ENCODE results near the gene HOXD10.

The HOXD10 gene

GRCh38 chr2:176128172-176128981 is 11.8 kb downstream of the HOXD10 start:
- no peaks in the 10 kb centered on the region for H3K9me3 Mint-ChIP-seq
- peaks cover 37% of the 10 kb centered on the region for H3K4me1 Mint-ChIP-seq
- peaks cover 20% of the 10 kb centered on the region for H3K36me3 Mint-ChIP-seq
- ATAC-seq (no peak), DNase-seq (ENCODE audit: low spot score in 2 of 2) (no peak)
- H3K27ac Mint-ChIP-seq: no peak overlapping the region
- H3K4me3 Mint-ChIP-seq: peak overlapping the region; percentile 44

GRCh38 chr2:176128982-176129796 is 12.6 kb downstream of the HOXD10 start, which contains the start of gene HOXD8:
Gene HOXD8, plus strand, starts transcription at chr2:176129705. Its CDS starts 662 bp downstream, at chr2:176130367.
- Mint-ChIP-seq H3K4me3 (peak within 1 kb of the TSS; percentile 44), H3K4me1 (peaks cover 30% of the 10 kb centered on the region), H3K36me3 (peaks cover 16% of the 10 kb centered on the region), H3K9me3 (no peaks in the 10 kb centered on the region), H3K27ac (no peak within 1 kb of the TSS)
- DNase-seq (ENCODE audit: low spot score in 2 of 2): no peak
- ATAC-seq: peak; percentile 39

GRCh38 chr2:176129813-176130146 is 13.2 kb downstream of the HOXD10 start:
- Mint-ChIP-seq H3K36me3 (peaks cover 16% of the 10 kb centered on the region), H3K4me1 (peaks cover 30% of the 10 kb centered on the region), H3K27ac (no peak overlapping the region), H3K4me3 (peak overlapping the region; percentile 44), H3K9me3 (no peaks in the 10 kb centered on the region)
- ATAC-seq (no peak), DNase-seq (ENCODE audit: low spot score in 2 of 2) (no peak)

- DNase-seq (ENCODE audit: low spot score in 2 of 2) (no peak), ATAC-seq (peak; percentile 58)
- Mint-ChIP-seq H3K36me3 (peaks cover 18% of the 10 kb centered on the region), H3K9me3 (no peaks in the 10 kb centered on the region), H3K4me1 (peaks cover 32% of the 10 kb centered on the region), H3K4me3 (peak overlapping the region; percentile 44), H3K27ac (no peak overlapping the region)
Measured at GRCh38 chr2:176130147-176130956, 13.8 kb downstream of the HOXD10 start.

- ATAC-seq: no peak
- H3K4me3 Mint-ChIP-seq: peak overlapping the region; percentile 44
- no peaks in the 10 kb centered on the region for H3K9me3 Mint-ChIP-seq
Measured at GRCh38 chr2:176130957-176131847, 14.6 kb downstream of the HOXD10 start.

GRCh38 chr2:176131848-176132158 is 15.2 kb downstream of the HOXD10 start:
- peak overlapping the region; percentile 68 for H3K4me3 Mint-ChIP-seq
- no peak overlapping the region for H3K27ac Mint-ChIP-seq
- DNase-seq (ENCODE audit: low spot score in 2 of 2) (no peak), ATAC-seq (no peak)
- no peaks in the 10 kb centered on the region for H3K9me3 Mint-ChIP-seq
- H3K36me3 Mint-ChIP-seq: peaks cover 26% of the 10 kb centered on the region
- peaks cover 42% of the 10 kb centered on the region for H3K4me1 Mint-ChIP-seq

More at GRCh38 chr2:176130957-176131847, 14.6 kb downstream of the HOXD10 start:
- Mint-ChIP-seq H3K36me3 (peaks cover 26% of the 10 kb centered on the region), H3K27ac (no peak overlapping the region), H3K4me1 (peaks cover 41% of the 10 kb centered on the region)
- no peak for DNase-seq (ENCODE audit: low spot score in 2 of 2)

GRCh38 chr2:176132205-176133171 is 15.9 kb downstream of the HOXD10 start:
- ATAC-seq (no peak), DNase-seq (ENCODE audit: low spot score in 2 of 2) (no peak)
- Mint-ChIP-seq H3K27ac (no peak overlapping the region), H3K9me3 (no peaks in the 10 kb centered on the region), H3K4me3 (peak overlapping the region; percentile 68), H3K4me1 (peaks cover 42% of the 10 kb centered on the region), H3K36me3 (peaks cover 26% of the 10 kb centered on the region)

- Mint-ChIP-seq H3K4me3 (no peak overlapping the region), H3K36me3 (peaks cover 21% of the 10 kb centered on the region), H3K4me1 (peaks cover 40% of the 10 kb centered on the region), H3K9me3 (no peaks in the 10 kb centered on the region), H3K27ac (no peak overlapping the region)
- DNase-seq (ENCODE audit: low spot score in 2 of 2) (no peak), ATAC-seq (no peak)
Measured at GRCh38 chr2:176133389-176133788, 16.8 kb downstream of the HOXD10 start.

GRCh38 chr2:176134035-176134434 is 17.5 kb downstream of the HOXD10 start:
- ATAC-seq (no peak), DNase-seq (ENCODE audit: low spot score in 2 of 2) (no peak)
- Mint-ChIP-seq H3K27ac (no peak overlapping the region), H3K4me1 (peaks cover 36% of the 10 kb centered on the region), H3K36me3 (peaks cover 20% of the 10 kb centered on the region), H3K9me3 (no peaks in the 10 kb centered on the region), H3K4me3 (no peak overlapping the region)

- DNase-seq (ENCODE audit: low spot score in 2 of 2) (no peak), ATAC-seq (no peak)
- peak overlapping the region; percentile 48 for H3K4me3 Mint-ChIP-seq
- H3K4me1 Mint-ChIP-seq: peaks cover 34% of the 10 kb centered on the region
- H3K9me3 Mint-ChIP-seq: no peaks in the 10 kb centered on the region
- no peak overlapping the region for H3K27ac Mint-ChIP-seq
- H3K36me3 Mint-ChIP-seq: peaks cover 20% of the 10 kb centered on the region
Measured at GRCh38 chr2:176135035-176135440, 18.5 kb downstream of the HOXD10 start.

- Mint-ChIP-seq H3K4me3 (peak overlapping the region; percentile 48), H3K4me1 (peaks cover 34% of the 10 kb centered on the region), H3K36me3 (peaks cover 9% of the 10 kb centered on the region), H3K9me3 (no peaks in the 10 kb centered on the region), H3K27ac (no peak overlapping the region)
- DNase-seq (ENCODE audit: low spot score in 2 of 2) (no peak), ATAC-seq (no peak)
Measured at GRCh38 chr2:176136374-176137251, 20.0 kb downstream of the HOXD10 start.

- H3K4me1 Mint-ChIP-seq: peaks cover 33% of the 10 kb centered on the region
- DNase-seq (ENCODE audit: low spot score in 2 of 2) (no peak), ATAC-seq (no peak)
- H3K36me3 Mint-ChIP-seq: peaks cover 9% of the 10 kb centered on the region
- H3K9me3 Mint-ChIP-seq: no peaks in the 10 kb centered on the region
- H3K4me3 Mint-ChIP-seq: no peak overlapping the region
- no peak overlapping the region for H3K27ac Mint-ChIP-seq
Measured at GRCh38 chr2:176137252-176137580, 20.6 kb downstream of the HOXD10 start.

- Mint-ChIP-seq H3K27ac (no peak overlapping the region), H3K4me3 (no peak overlapping the region), H3K4me1 (peaks cover 26% of the 10 kb centered on the region)
Measured at GRCh38 chr2:176137906-176138305, 21.3 kb downstream of the HOXD10 start.

More at GRCh38 chr2:176137906-176138305, 21.3 kb downstream of the HOXD10 start:
- Mint-ChIP-seq H3K9me3 (no peaks in the 10 kb centered on the region), H3K36me3 (peaks cover 9% of the 10 kb centered on the region)
- DNase-seq (ENCODE audit: low spot score in 2 of 2) (no peak), ATAC-seq (no peak)
